Karpas-422 (cell line): ENCODE data around the gene DPY19L2. TPM values are rescaled to one million over a fixed set of nuclear protein-coding genes. Genes with fewer than 3 reads are reported as not detected.
"Not testable (repeated sequence)": the region's sequence is repeated elsewhere in the genome, so short reads cannot be mapped to it uniquely, and the experiment has no call there.

Experiments
- DNase-seq: peaks from one replicate; pipeline ENCODE4 v3.0.0-alpha.2; 2015
- H2AFZ ChIP-seq: fragments of 200-600 bp; sonication (generic); 2 replicates; pipeline ENCODE4 v1.6.1; 2014; ENCODE audit warnings: antibody characterized with exemption, low read length, mixed read lengths
- H3K27ac ChIP-seq: fragments of 200-600 bp; sonication (generic); 2 replicates; pipeline ENCODE4 v1.5.1; 2014; ENCODE audit warnings: mild to moderate bottlenecking, low read length, moderate library complexity
- H3K27me3 ChIP-seq: fragments of 200-600 bp; sonication (generic); 2 replicates; pipeline ENCODE4 v1.6.1; 2014; ENCODE audit warnings: low read length, mixed read lengths
- H3K36me3 ChIP-seq: fragments of 200-600 bp; sonication (generic); 2 replicates; pipeline ENCODE4 v1.6.1; 2014; ENCODE audit warnings: low read length, mixed read lengths; ENCODE audit not compliant: insufficient read depth
- H3K4me1 ChIP-seq: fragments of 200-600 bp; sonication (generic); 2 replicates; pipeline ENCODE4 v1.6.1; 2014; ENCODE audit warnings: mild to moderate bottlenecking, low read length, mixed read lengths
- H3K4me2 ChIP-seq: fragments of 200-600 bp; sonication (generic); 2 replicates; pipeline ENCODE4 v1.6.1; 2014; ENCODE audit warnings: low read length, low read depth, mild to moderate bottlenecking; ENCODE audit not compliant: poor library complexity, severe bottlenecking
- H3K4me3 ChIP-seq: fragments of 200-600 bp; sonication (generic); 2 replicates; pipeline ENCODE4 v1.5.1; 2014; ENCODE audit warnings: mild to moderate bottlenecking, antibody characterized with exemption, low read length, mixed read lengths
- H3K79me2 ChIP-seq: fragments of 200-600 bp; sonication (generic); 2 replicates; pipeline ENCODE4 v1.6.1; 2014; ENCODE audit warnings: mild to moderate bottlenecking, low read length, mixed read lengths
- H3K9ac ChIP-seq: fragments of 200-600 bp; sonication (generic); 2 replicates; pipeline ENCODE4 v1.6.0; 2014; ENCODE audit warnings: low read length
- H3K9me2 ChIP-seq: fragments of 200-600 bp; sonication (generic), shearing (Covaris generic); replicated peaks from 2 replicates; pipeline ENCODE4 v1.6.0; 2014; ENCODE audit warnings: mild to moderate bottlenecking, low read length, moderate library complexity; ENCODE audit not compliant: insufficient read depth
- H3K9me3 ChIP-seq: fragments of 300-700, 200-600 bp; sonication (generic); 2 replicates; pipeline ENCODE4 v1.6.1; 2014; ENCODE audit warnings: low read length, mixed read lengths
- H4K20me1 ChIP-seq: fragments of 200-600 bp; sonication (generic); 2 replicates; pipeline ENCODE4 v1.6.1; 2014; ENCODE audit warnings: mild to moderate bottlenecking, antibody characterized with exemption, low read length, low read depth; ENCODE audit not compliant: insufficient read depth
- total RNA-seq: library from RNA; depleted of rRNA; stranded (reverse); fragments of >200 nt; shearing (Covaris generic); gene quantifications from 2 replicates; pipeline ENCODE4 v1.2.3, GENCODE V29; 2014; ENCODE audit warnings: low replicate concordance

DPY19L2 gene
- total RNA-seq, 1 experiment from 2014 or later: not detected

- no peak overlapping the region for H3K4me2 ChIP-seq
- no peak overlapping the region for H3K4me3 ChIP-seq
- H3K27me3 ChIP-seq: no peaks in the 10 kb centered on the region
- no peaks in the 10 kb centered on the region for H4K20me1 ChIP-seq
- no peak overlapping the region for H3K9ac ChIP-seq
- H2AFZ ChIP-seq: no peak overlapping the region
- H3K79me2 ChIP-seq: no peaks in the 10 kb centered on the region
- no peaks in the 10 kb centered on the region for H3K9me2 ChIP-seq
- no peak overlapping the region for H3K27ac ChIP-seq
- no peaks in the 10 kb centered on the region for H3K4me1 ChIP-seq
- no peaks in the 10 kb centered on the region for H3K36me3 ChIP-seq
- DNase-seq: no peak
- no peaks in the 10 kb centered on the region for H3K9me3 ChIP-seq
Observed at GRCh38 chr12:63706336-63706735, 38.0 kb upstream of the DPY19L2 start.

- not testable (repeated sequence) for H2AFZ ChIP-seq
Observed at GRCh38 chr12:63699678-63700382, 31.5 kb upstream of the DPY19L2 start.

GRCh38 chr12:63699011-63699410 lies 30.7 kb upstream of the DPY19L2 start:
- not testable (repeated sequence) for H3K79me2 ChIP-seq, H4K20me1 ChIP-seq, DNase-seq, H3K27ac ChIP-seq, H3K9me2 ChIP-seq, H3K4me2 ChIP-seq, H3K9me3 ChIP-seq, H2AFZ ChIP-seq, H3K36me3 ChIP-seq, H3K9ac ChIP-seq, H3K27me3 ChIP-seq, H3K4me1 ChIP-seq, H3K4me3 ChIP-seq

More at GRCh38 chr12:63699678-63700382, 31.5 kb upstream of the DPY19L2 start:
- not testable (repeated sequence) for H3K27me3 ChIP-seq, H3K9ac ChIP-seq, H4K20me1 ChIP-seq, H3K27ac ChIP-seq, H3K79me2 ChIP-seq, H3K9me2 ChIP-seq, H3K4me2 ChIP-seq, H3K4me3 ChIP-seq, H3K9me3 ChIP-seq, DNase-seq, H3K36me3 ChIP-seq, H3K4me1 ChIP-seq

GRCh38 chr12:63690837-63691236 lies 22.5 kb upstream of the DPY19L2 start:
- DNase-seq, H3K9me3 ChIP-seq, H3K9me2 ChIP-seq, H3K27ac ChIP-seq, H3K4me3 ChIP-seq, H3K4me1 ChIP-seq, H2AFZ ChIP-seq, H3K79me2 ChIP-seq, H3K36me3 ChIP-seq, H3K4me2 ChIP-seq, H4K20me1 ChIP-seq, H3K27me3 ChIP-seq, H3K9ac ChIP-seq: not testable (repeated sequence)

- H3K79me2 ChIP-seq, H4K20me1 ChIP-seq, H3K4me1 ChIP-seq, H3K9ac ChIP-seq, H3K4me3 ChIP-seq, H3K9me2 ChIP-seq, DNase-seq, H3K9me3 ChIP-seq, H2AFZ ChIP-seq, H3K27me3 ChIP-seq, H3K27ac ChIP-seq, H3K4me2 ChIP-seq, H3K36me3 ChIP-seq: not testable (repeated sequence)
Observed at GRCh38 chr12:63689141-63689540, 20.8 kb upstream of the DPY19L2 start.

GRCh38 chr12:63686623-63687022 lies 18.3 kb upstream of the DPY19L2 start:
- not testable (repeated sequence) for H2AFZ ChIP-seq, H3K9me2 ChIP-seq, H3K36me3 ChIP-seq, H4K20me1 ChIP-seq, H3K4me3 ChIP-seq, DNase-seq, H3K4me1 ChIP-seq, H3K9ac ChIP-seq, H3K4me2 ChIP-seq, H3K27me3 ChIP-seq, H3K27ac ChIP-seq, H3K79me2 ChIP-seq, H3K9me3 ChIP-seq

GRCh38 chr12:63685789-63686188 lies 17.5 kb upstream of the DPY19L2 start:
- H3K9ac ChIP-seq: not testable (repeated sequence)

GRCh38 chr12:63682617-63683016 lies 14.3 kb upstream of the DPY19L2 start:
- DNase-seq, H3K27ac ChIP-seq, H3K36me3 ChIP-seq, H4K20me1 ChIP-seq, H3K9ac ChIP-seq, H3K9me3 ChIP-seq, H3K9me2 ChIP-seq, H3K79me2 ChIP-seq, H3K4me2 ChIP-seq, H3K4me1 ChIP-seq, H2AFZ ChIP-seq, H3K27me3 ChIP-seq, H3K4me3 ChIP-seq: not testable (repeated sequence)

More at GRCh38 chr12:63685789-63686188, 17.5 kb upstream of the DPY19L2 start:
- H3K9me2 ChIP-seq, H3K79me2 ChIP-seq, H3K9me3 ChIP-seq, H3K27me3 ChIP-seq, H3K4me2 ChIP-seq, H2AFZ ChIP-seq, DNase-seq, H3K4me1 ChIP-seq, H3K4me3 ChIP-seq, H3K27ac ChIP-seq, H4K20me1 ChIP-seq, H3K36me3 ChIP-seq: not testable (repeated sequence)

- not testable (repeated sequence) for H3K4me2 ChIP-seq, H3K36me3 ChIP-seq, H3K27ac ChIP-seq, H4K20me1 ChIP-seq, H3K27me3 ChIP-seq, DNase-seq, H2AFZ ChIP-seq, H3K79me2 ChIP-seq, H3K4me3 ChIP-seq, H3K4me1 ChIP-seq, H3K9me3 ChIP-seq, H3K9me2 ChIP-seq, H3K9ac ChIP-seq
Observed at GRCh38 chr12:63680758-63681157, 12.5 kb upstream of the DPY19L2 start.
